Fibroblast of pulmonary artery (primary cell): ENCODE data around the gene TPX2.

Experiments
- DNase-seq: peaks from one replicate; pipeline ENCODE4 v3.0.0-alpha.2; 2010; ENCODE audit warnings: low read depth
- H3K4me3 ChIP-seq: replicated peaks from 2 replicates; pipeline ENCODE4 v1.5.1; 2011; ENCODE audit warnings: low read depth, mild to moderate bottlenecking, control low read depth, low read length, moderate library complexity
- CTCF ChIP-seq: IDR thresholded peaks from 2 replicates; pipeline ENCODE4 v1.5.1; 2011; ENCODE audit warnings: mild to moderate bottlenecking, control low read depth, low read length, inconsistent platforms; ENCODE audit errors: missing control alignments

TPX2 gene

GRCh38 chr20:31694842-31695593 is 44.1 kb upstream of the TPX2 start:
- no peak for DNase-seq
- no peak for TF ChIP-seq CTCF
- no peak overlapping the region for H3K4me3 ChIP-seq

GRCh38 chr20:31695849-31696804 is 43.0 kb upstream of the TPX2 start:
- no peak for TF ChIP-seq CTCF
- H3K4me3 ChIP-seq: no peak overlapping the region
- DNase-seq: peak; percentile 60

- no peak for TF ChIP-seq CTCF
- no peak overlapping the region for H3K4me3 ChIP-seq
- no peak for DNase-seq
These were observed 40.8 kb upstream of the TPX2 start for GRCh38 chr20:31698243-31698802.

- no peak for TF ChIP-seq CTCF
- H3K4me3 ChIP-seq: no peak overlapping the region
- peak; percentile 93 for DNase-seq
These were observed 40.0 kb upstream of the TPX2 start for GRCh38 chr20:31698803-31699718.

GRCh38 chr20:31699801-31700728 is 39.0 kb upstream of the TPX2 start:
- TF ChIP-seq CTCF: no peak
- H3K4me3 ChIP-seq: no peak overlapping the region
- DNase-seq: no peak
